Fibroblast of peridontal ligament (primary cell): Measurements from ENCODE around the gene EDA.

Experiments
- DNase-seq: peaks from one replicate; pipeline ENCODE4 v3.0.0-alpha.2; 2010; ENCODE audit errors: extremely low read depth

The EDA gene

GRCh38 chrX:70062961-70063550 is 447.1 kb downstream of the EDA start:
- no peak for DNase-seq

- no peak for DNase-seq
Observed at GRCh38 chrX:70066646-70067045, 450.7 kb downstream of the EDA start.

DNA sequence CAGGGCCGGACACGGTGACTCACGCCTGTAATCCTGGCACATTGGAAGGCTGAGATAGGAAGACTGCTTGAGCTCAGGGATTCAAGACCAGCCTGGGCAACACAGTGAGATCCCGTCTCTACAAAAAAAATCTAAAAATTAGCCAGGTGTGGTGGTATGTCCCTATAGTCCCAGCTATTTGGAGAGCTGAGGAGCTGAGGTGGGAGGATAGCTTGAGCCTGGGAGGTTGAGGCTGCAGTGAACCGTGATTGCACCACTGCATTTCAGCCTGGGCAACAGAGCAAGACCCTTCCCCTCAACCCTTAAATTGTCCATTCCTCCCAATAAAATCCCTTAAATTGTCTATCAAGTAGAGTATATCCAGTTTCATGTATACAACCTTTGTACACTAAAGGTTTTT is 463.4 kb downstream of the EDA start:
- no peak for DNase-seq

DNA sequence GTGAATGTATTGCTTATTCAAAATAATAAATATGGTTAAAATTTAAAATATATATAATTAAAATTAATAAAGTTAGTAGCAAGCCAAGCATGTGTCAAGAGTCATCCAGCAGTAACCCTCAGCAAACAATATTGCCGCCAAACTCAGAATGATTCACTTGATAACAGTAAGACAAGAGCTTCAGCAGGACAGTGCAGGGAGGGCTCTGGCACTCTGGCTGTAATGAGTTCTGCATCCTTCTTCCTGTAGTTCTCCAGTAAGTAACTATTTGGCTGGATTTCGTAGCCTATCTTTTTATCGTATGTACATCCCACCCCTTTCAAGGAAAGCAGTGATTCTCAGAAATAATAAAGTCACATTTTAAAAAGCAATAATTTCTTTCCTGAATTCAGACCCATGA is 464.0 kb downstream of the EDA start:
- no peak for DNase-seq

DNA sequence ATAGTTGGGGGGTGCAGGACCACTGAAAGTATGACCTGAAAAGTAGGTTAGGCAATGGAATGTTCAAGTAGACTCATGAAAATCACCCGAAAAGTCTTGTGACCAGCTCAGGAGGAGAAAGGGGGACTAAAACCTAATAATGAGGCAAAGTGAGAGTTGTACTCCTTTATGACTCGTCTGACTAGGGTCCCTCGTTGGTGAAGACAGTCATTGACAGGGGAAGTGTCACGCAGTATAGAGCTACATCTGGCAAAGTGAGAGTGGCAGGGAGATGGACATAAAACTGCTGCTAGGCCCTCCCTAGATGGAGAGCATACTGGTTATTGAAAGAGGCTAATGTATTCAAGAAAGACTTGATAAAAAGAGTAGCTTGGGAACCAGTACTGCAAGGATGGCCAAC is 466.8 kb downstream of the EDA start:
- no peak for DNase-seq

DNA sequence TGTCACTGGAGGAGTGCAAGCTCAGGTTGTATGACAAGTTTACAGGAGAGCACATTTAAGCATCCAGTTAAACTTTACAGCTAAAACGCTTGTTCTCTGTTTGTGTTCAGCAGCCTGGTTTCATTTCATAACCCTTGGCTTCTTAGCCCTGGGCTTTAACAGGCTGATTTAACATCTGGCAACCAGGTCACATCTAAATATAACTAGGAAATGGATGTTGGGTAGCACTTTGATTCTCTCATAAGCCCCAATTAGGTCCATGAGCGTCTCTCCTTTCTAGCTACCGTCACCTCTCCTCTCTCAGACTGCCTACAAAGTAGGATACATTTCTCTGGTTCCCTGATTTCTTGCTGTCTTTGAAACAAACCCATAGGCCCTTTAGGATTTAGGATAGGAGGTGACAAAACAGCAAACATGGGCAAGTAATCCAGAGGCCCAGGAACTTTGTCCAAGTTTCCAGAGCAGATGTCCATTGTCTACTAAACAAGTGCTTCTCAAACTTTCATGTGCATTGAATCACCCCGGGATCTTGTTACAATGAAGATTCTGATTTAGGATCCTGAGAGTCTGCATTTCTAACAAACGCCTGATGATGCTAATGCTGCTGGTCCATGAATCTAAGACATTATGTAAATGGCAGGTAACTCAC is 468.8 kb downstream of the EDA start:
- no peak for DNase-seq

GRCh38 chrX:70087857-70088630 is 472.1 kb downstream of the EDA start:
- peak; percentile 55 for DNase-seq

- DNase-seq = no peak
Observed at GRCh38 chrX:70088751-70089150, 472.8 kb downstream of the EDA start.
